Pancreas (tissue), 10 donors: ENCODE measurements around the gene CCM2. TPM values are rescaled to one million over a fixed set of nuclear protein-coding genes. Genes with fewer than 3 reads are reported as not detected.

Source experiments
- ATAC-seq, 4 donors: fragments of 200-7000 bp; cut with Tn5 transposase; one replicate each; pipeline versions ENCODE4 v1.8.0 to v1.9.1; 2020; ENCODE audit warnings: mild to moderate bottlenecking in 4 of 4, moderate library complexity in 4 of 4
- DNase-seq, 6 donors: peaks; one replicate each; pipeline ENCODE4 v3.0.0-alpha.2; 2020
- FAIRE-seq: peaks from 2 replicates; lab custom pipeline; 2012; peaks lifted over from hg19 to GRCh38; lab: Jason Lieb, UNC
- H3K27ac ChIP-seq, 4 donors: fragments of 200-600 bp; sonication (generic); 1 replicate in 3 of 4; 2 replicates in 1 of 4; pipeline versions ENCODE4 v1.5.0 to v1.8.0; 2020
- H3K27me3 ChIP-seq, 4 donors: fragments of 200-600 bp; one replicate each; pipeline ENCODE4 v1.8.0; 2021
- H3K36me3 ChIP-seq, 3 donors: fragments of 200-600 bp; sonication (generic) in 1 of 3; one replicate each; pipeline versions ENCODE4 v1.5.0 to v1.8.0; 2020 to 2021
- H3K4me1 ChIP-seq, 3 donors: fragments of 200-600 bp; one replicate each; pipeline ENCODE4 v1.8.0; 2021
- H3K4me3 ChIP-seq, 4 donors: fragments of 200-600 bp; sonication (generic) in 2 of 4; one replicate each; pipeline versions ENCODE4 v1.5.0 to v1.8.0; 2020 to 2021
- H3K9me3 ChIP-seq, 4 donors: fragments of 200-600 bp; one replicate each; pipeline ENCODE4 v1.8.0; 2021
- WGBS, 2 donors: extraction: QIAGEN DNeasy Blood & Tissue Kit; methylation state at CpG; one replicate each; pipeline ENCODE4 v1.1.7; 2013; 5-methylcytosine and 5-hydroxymethylcytosine counted together
- intact Hi-C, 3 donors: fragments of 100-400 bp; cut with DNase I; formaldehyde crosslinking; loops; one replicate each; pipeline versions ENCODE4 v1.11.1 to v1.14.2; 2022
- polyA plus RNA-seq, 2 donors: library from polyadenylated mRNA; stranded (reverse); fragments of 200-250 nt; gene quantifications; one replicate each; pipeline ENCODE4 v1.2.3, GENCODE V29; 2013
- total RNA-seq, 6 donors: library from RNA; stranded (reverse); fragmentation: NEBNext Ultra II Directional in 4 of 6; extraction: Animal tissue kit (Norgen Biotek cat#: 25700) in 4 of 6; gene quantifications; one replicate each; pipeline versions ENCODE4 v1.2.1 to v1.2.4, GENCODE V29; 2021 to 2023
- TF ChIP-seq, protein P1 (sequence below), 4 donors: fragments of 200-600 bp; sonication (generic) in 3 of 4; IDR thresholded peaks; one replicate each; pipeline versions ENCODE4 v1.5.0 to v1.8.0; 2021; ENCODE audit warnings: antibody characterized with exemption in 4 of 4
- donor health status: healthy with polysubstance abuse.
- donor health status: DM: no; HTN: no; CAD: no; lungs with moderate emphysema.
- donor health status: DM: no; HTN: no; CAD: no.
- donor health status: control.
- donor health status: control.
- donor health status: Bipolar disorder and iron deficiency.
- donor health status: DM: yes; HTN: yes; CAD: no.
- donor health status: DM: no; HTN: no; CAD: no.
- donor health status: DM: no; HTN: no; CAD: no.
- donor health status: DM: yes; HTN: yes; CAD: no.

The CCM2 gene
- total and polyA plus RNA-seq, 8 donors = 13.4 to 33.7 (median 16.5) TPM

DNA sequence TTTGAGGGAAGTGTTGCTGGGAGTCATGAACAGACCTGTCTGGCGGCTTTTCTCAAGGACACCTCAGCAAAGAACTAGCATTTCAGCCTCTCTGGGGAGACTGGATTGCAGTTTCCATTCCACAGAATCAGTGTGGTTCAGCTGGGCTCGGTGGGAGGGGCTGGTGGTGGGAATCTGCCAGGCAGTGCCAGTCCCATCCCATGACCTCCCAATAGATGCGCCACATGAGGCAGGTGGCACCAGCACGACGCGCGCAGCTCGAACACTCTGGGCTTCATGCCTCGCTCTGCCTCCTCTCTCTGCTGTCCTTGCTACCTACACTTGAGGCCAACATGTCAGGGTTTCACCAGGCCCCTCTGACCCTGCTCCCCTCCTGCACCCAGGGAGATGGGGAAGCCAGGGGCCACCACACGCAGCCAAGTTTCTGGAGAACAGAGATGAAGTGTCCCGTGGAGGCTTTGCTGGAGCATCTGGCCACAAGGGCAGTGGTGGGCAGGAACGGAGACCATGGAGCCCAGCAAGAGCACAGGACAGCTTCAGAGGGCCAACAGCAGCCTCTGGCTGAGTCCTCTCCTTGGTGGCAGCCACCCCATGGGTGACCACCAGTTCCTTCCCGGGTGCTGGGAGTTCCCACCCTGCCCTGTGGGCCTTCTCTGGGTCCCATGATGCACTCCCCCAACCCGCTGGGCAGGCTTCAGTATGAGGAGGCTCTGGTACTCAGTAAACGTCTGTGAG lies 86.5 kb downstream of the CCM2 start:
- WGBS, 2 donors = 71 to 78% methylated on average over 15 of the region's 15 CpGs
- ATAC-seq = no peak
- TF ChIP-seq, protein P1, sequence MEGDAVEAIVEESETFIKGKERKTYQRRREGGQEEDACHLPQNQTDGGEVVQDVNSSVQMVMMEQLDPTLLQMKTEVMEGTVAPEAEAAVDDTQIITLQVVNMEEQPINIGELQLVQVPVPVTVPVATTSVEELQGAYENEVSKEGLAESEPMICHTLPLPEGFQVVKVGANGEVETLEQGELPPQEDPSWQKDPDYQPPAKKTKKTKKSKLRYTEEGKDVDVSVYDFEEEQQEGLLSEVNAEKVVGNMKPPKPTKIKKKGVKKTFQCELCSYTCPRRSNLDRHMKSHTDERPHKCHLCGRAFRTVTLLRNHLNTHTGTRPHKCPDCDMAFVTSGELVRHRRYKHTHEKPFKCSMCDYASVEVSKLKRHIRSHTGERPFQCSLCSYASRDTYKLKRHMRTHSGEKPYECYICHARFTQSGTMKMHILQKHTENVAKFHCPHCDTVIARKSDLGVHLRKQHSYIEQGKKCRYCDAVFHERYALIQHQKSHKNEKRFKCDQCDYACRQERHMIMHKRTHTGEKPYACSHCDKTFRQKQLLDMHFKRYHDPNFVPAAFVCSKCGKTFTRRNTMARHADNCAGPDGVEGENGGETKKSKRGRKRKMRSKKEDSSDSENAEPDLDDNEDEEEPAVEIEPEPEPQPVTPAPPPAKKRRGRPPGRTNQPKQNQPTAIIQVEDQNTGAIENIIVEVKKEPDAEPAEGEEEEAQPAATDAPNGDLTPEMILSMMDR (IDR thresholded peaks at IDR 0.05) = no peak
- Histone ChIP-seq H3K36me3 (no peaks in the 10 kb centered on the region), H3K27ac (no peak overlapping the region), H3K9me3 (no peaks in the 10 kb centered on the region), H3K4me3 (no peak overlapping the region), H3K4me1 (no peaks in the 10 kb centered on the region), H3K27me3 (no peaks in the 10 kb centered on the region)
- FAIRE-seq = no peak
- intact Hi-C loops = no loop called here
- peak in 2 of 6 donors; percentile 40 to 45 for DNase-seq

DNA sequence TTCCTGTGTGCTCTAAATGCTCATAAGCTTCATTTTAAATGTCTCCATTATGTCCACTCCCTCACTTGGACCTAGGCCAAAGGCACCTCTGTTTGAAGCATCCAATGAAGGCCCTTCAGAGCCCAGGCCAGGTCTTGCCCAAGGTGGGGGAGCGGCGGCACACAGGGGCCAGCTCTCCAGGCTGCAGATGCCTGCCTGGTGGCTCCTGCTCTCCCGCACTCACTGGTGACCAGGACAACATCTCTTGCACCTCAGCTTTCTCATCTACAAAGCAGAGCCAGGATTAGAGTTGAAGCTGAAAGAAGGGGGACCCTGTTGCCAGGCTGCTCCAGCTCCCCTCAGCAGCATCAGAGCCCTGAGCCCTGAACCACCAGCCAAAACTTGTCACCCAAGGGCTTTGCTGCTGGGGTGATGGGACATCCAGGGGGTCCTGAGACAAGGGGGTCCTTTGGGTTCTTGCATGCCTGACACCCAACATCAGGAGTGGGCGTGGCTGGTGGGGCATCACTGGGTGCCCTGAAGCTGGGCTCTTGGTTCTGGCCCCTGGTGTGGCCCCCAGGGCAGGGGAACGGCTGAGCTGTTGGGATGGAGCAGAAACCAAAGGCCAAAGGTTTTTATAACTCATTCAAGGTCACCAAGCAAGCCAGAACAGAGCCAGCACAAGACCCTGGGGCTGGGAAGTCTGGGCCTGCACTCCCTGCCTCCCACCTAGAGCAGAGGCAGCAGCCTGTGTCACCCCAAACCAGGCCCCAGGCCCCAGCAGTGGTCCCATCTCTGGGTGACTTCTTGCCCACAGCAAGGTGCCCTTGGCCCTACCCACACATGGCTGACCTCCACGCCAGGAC lies 87.5 kb downstream of the CCM2 start:
- FAIRE-seq = no peak
- Histone ChIP-seq H3K27me3 (no peaks in the 10 kb centered on the region), H3K4me3 (no peak overlapping the region), H3K4me1 (no peaks in the 10 kb centered on the region), H3K36me3 (no peaks in the 10 kb centered on the region), H3K27ac (no peak overlapping the region), H3K9me3 (no peaks in the 10 kb centered on the region)
- 89 to 93% methylated on average over 6 of the region's 6 CpGs for WGBS, 2 donors
- DNase-seq = peak in 2 of 6 donors; percentile 44 to 59
- intact Hi-C loops = no loop called here
- no peak for ATAC-seq
- TF ChIP-seq, protein P1 (IDR thresholded peaks at IDR 0.05) = no peak

DNA sequence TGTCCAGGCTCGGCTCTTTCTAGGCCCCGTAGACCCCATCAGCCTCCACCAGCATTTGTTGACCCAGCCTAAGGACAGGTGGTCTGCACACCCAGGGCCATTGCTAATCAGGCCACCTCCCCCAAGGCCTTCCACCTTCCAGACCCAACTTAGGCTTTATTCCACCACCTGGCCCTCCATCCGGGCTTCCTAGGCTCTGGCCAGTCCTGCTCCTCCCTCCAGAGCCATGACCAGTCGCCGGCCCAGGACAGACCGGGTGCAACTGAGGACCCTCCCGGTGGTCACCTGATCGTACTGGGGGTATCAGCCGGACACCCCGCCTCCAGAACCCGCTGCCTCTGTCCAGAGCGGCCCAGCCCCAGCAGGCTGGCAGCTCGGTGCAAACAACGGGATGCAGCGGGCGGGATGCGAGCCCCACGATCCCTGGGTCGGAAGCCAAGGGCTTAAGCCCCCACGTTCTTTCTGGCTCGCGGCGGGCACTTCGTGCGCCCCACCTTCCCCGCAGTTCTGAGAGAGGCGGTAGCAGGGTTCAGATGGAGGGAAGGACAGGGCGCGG lies 88.2 kb downstream of the CCM2 start:
- FAIRE-seq (no peak), DNase-seq (peak in 1 of 6 donors; percentile 78), ATAC-seq (no peak)
- no peaks in the 10 kb centered on the region for H3K36me3 ChIP-seq
- H3K4me1 ChIP-seq = no peaks in the 10 kb centered on the region
- no peaks in the 10 kb centered on the region for H3K27me3 ChIP-seq
- no peak overlapping the region for H3K27ac ChIP-seq
- intact Hi-C loops = no loop called here
- peak overlapping the region in 3 of 4 donors; percentile 21 to 64 (median 50) for H3K4me3 ChIP-seq
- no peaks in the 10 kb centered on the region for H3K9me3 ChIP-seq
- TF ChIP-seq, protein P1 (IDR thresholded peaks at IDR 0.05) = no peak
- 67 to 69% methylated on average over 29 of the region's 29 CpGs for WGBS, 2 donors

GRCh38 chr7:45088821-45089340 lies 88.9 kb downstream of the CCM2 start, which contains the start of gene NACAD:
Gene NACAD (minus strand): TSS chr7:45088969. CDS start chr7:45088894, 75 bp downstream.
- FAIRE-seq (no peak), DNase-seq (peak in 2 of 6 donors; percentile 62 to 67), ATAC-seq (peak; percentile 79 to 93 (median 82))
- H3K4me1 ChIP-seq = no peaks in the 10 kb centered on the region
- intact Hi-C loops = no loop called here
- TF ChIP-seq, protein P1 (IDR thresholded peaks at IDR 0.05) = no peak
- 0 to 1% methylated on average over 25 to 50 of the region's 50 CpGs for WGBS, 2 donors
- H3K4me3 ChIP-seq = peak within 1 kb of the TSS; percentile 18 to 64 (median 36)
- no peaks in the 10 kb centered on the region for H3K27me3 ChIP-seq
- H3K36me3 ChIP-seq = no peaks in the 10 kb centered on the region
- no peaks in the 10 kb centered on the region for H3K9me3 ChIP-seq
- H3K27ac ChIP-seq = no peak within 1 kb of the TSS
